Lung (tissue), 12 donors: ENCODE measurements around the gene HSBP1L1. TPM values are rescaled to one million over a fixed set of nuclear protein-coding genes. Genes with fewer than 3 reads are reported as not detected.

Experiments used
- ATAC-seq: fragments of 200-7000 bp; cut with Tn5 transposase; one replicate; pipeline ENCODE4 v1.9.1; 2020; ENCODE audit warnings: moderate number of reproducible peaks; ENCODE audit not compliant: insufficient read depth, low FRiP score
- DNase-seq, 3 donors: peaks; one replicate each; pipeline ENCODE4 v3.0.0-alpha.2; 2013 to 2017
- H3K27ac ChIP-seq, 2 donors: one replicate each; pipeline ENCODE4 v1.5.1; 2013; ENCODE audit warnings: mild to moderate bottlenecking in 2 of 2, moderate library complexity in 2 of 2, control low read depth in 1 of 2, inconsistent platforms in 1 of 2, low read depth in 1 of 2, low read length in 1 of 2
- H3K27me3 ChIP-seq, 3 donors: one replicate each; pipeline ENCODE4 v1.5.1; 2013; ENCODE audit warnings: low read length in 2 of 3; ENCODE audit not compliant: control insufficient read depth in 3 of 3, insufficient read depth in 3 of 3
- H3K36me3 ChIP-seq, 4 donors: one replicate each; pipeline ENCODE4 v1.5.1; 2013; ENCODE audit warnings: low read length in 4 of 4, mild to moderate bottlenecking in 1 of 4, moderate library complexity in 1 of 4; ENCODE audit not compliant: control insufficient read depth in 4 of 4, insufficient read depth in 4 of 4
- H3K4me1 ChIP-seq, 5 donors: one replicate each; pipeline ENCODE4 v1.5.1; 2013; ENCODE audit warnings: low read length in 5 of 5, mild to moderate bottlenecking in 2 of 5, moderate library complexity in 1 of 5; ENCODE audit not compliant: control insufficient read depth in 5 of 5, insufficient read depth in 5 of 5
- H3K4me3 ChIP-seq: one replicate; pipeline ENCODE4 v1.5.1; 2013; ENCODE audit warnings: mild to moderate bottlenecking, control low read depth, moderate library complexity
- H3K9ac ChIP-seq, 2 donors: one replicate each; pipeline ENCODE4 v1.5.1; 2013; ENCODE audit warnings: low read length in 2 of 2, control low read depth in 1 of 2; ENCODE audit not compliant: insufficient read depth in 1 of 2
- H3K9me3 ChIP-seq, 4 donors: one replicate each; pipeline ENCODE4 v1.5.1; 2013; ENCODE audit warnings: low read length in 3 of 4, mild to moderate bottlenecking in 1 of 4, moderate library complexity in 1 of 4; ENCODE audit not compliant: control insufficient read depth in 4 of 4, insufficient read depth in 3 of 4
- WGBS, 2 donors: extraction: QIAGEN DNeasy Blood & Tissue Kit; methylation state at CpG; one replicate each; pipeline ENCODE4 v1.1.7; 2013; 5-methylcytosine and 5-hydroxymethylcytosine counted together
- polyA plus RNA-seq, 2 donors: library from polyadenylated mRNA; stranded (reverse); fragments of 200-250 nt; gene quantifications; one replicate each; pipeline ENCODE4 v1.2.1, GENCODE V29; 2013
- total RNA-seq, 2 donors: library from RNA; depleted of rRNA in 1 of 2; stranded (reverse); fragments of >200 nt in 1 of 2; gene quantifications; one replicate each; pipeline ENCODE4 v1.2.1, GENCODE V29; 2014 to 2021
- TF ChIP-seq, protein P1 (sequence below): IDR thresholded peaks from 2 replicates; pipeline ENCODE4 v1.5.1; 2012; ENCODE audit warnings: mild to moderate bottlenecking; ENCODE audit errors: control extremely low read depth, extremely low read depth
- donor health status: control.
- donor health status: control.
- donor health status: Bipolar disorder and iron deficiency.
- donor health status: healthy.
- donor health status: DM: yes; HTN: yes; CAD: no.

The HSBP1L1 gene
- total and polyA plus RNA-seq, 4 donors, result 23.2 to 80.9 (median 34.3) TPM

DNA sequence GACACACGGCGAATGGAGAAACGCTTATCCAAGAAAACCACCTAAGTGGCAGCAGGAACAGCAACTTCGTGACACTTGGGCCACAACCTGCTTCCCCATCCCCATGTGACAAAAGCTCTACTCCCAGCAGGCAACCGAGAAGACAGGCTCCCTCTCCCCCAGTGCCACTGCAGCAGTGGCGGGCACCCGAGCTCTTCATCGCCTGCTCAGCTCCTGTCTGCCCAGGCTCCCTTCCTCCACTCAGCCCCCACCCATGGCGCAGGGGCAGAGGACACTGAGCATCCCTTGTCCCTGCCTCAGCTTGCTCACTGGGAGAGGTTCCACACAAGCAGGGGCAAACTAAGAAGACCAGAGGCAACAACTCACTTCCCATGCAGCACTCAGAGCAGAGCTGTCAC, 35.9 kb upstream of the HSBP1L1 start:
- WGBS, 2 donors, result 98 to 99% methylated on average over 9 of the region's 9 CpGs
- no peaks in the 10 kb centered on the region for H3K27me3 ChIP-seq
- no peak overlapping the region for H3K9ac ChIP-seq
- H3K4me3 ChIP-seq, result no peak overlapping the region
- H3K27ac ChIP-seq, result no peak overlapping the region
- ATAC-seq, result no peak
- DNase-seq, result peak in 1 of 3 donors; percentile 9
- peaks cover 3 to 12% (median 7%) of the 10 kb centered on the region in 4 donors for H3K9me3 ChIP-seq
- peaks cover 0 to 23% (median 14%) of the 10 kb centered on the region in 4 donors for H3K36me3 ChIP-seq
- TF ChIP-seq, protein P1, sequence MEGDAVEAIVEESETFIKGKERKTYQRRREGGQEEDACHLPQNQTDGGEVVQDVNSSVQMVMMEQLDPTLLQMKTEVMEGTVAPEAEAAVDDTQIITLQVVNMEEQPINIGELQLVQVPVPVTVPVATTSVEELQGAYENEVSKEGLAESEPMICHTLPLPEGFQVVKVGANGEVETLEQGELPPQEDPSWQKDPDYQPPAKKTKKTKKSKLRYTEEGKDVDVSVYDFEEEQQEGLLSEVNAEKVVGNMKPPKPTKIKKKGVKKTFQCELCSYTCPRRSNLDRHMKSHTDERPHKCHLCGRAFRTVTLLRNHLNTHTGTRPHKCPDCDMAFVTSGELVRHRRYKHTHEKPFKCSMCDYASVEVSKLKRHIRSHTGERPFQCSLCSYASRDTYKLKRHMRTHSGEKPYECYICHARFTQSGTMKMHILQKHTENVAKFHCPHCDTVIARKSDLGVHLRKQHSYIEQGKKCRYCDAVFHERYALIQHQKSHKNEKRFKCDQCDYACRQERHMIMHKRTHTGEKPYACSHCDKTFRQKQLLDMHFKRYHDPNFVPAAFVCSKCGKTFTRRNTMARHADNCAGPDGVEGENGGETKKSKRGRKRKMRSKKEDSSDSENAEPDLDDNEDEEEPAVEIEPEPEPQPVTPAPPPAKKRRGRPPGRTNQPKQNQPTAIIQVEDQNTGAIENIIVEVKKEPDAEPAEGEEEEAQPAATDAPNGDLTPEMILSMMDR, result no peak
- H3K4me1 ChIP-seq, result peaks cover 0 to 8% (median 0%) of the 10 kb centered on the region in 5 donors

DNA sequence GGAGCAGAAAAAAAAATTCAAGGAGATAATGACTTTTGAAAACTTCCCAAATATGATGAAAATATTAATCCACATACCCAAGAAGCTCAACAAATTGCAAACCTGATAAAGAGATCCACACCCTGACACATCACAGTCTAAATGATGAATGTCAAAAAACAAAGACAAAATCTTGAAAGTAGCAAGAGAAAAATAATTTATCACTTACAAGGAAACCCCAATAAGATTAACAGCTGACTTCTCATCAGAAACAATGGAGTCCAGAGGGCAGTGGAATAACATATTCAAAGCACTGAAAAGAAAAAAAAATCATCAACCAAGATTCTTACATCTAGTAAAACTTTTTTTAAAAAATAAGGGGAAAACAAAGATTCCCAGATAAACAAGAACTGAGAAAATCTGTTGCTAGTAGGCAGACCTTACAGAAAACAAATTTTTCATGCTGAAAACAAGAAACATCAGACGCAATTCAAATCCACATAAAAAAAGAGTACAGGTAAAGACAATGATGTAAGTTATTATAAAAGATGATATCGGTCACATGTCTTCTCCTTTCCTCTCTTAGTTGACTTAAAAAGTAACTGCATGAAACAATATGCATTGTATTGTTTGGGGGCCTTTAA, 34.3 kb upstream of the HSBP1L1 start:
- peaks cover 0 to 4% (median 0%) of the 10 kb centered on the region in 5 donors for H3K4me1 ChIP-seq
- peaks cover 0 to 23% (median 19%) of the 10 kb centered on the region in 4 donors for H3K36me3 ChIP-seq
- 98 to 100% methylated on average over 2 of the region's 2 CpGs for WGBS, 2 donors
- no peaks in the 10 kb centered on the region for H3K27me3 ChIP-seq
- no peak overlapping the region for H3K4me3 ChIP-seq
- peaks cover 3 to 14% (median 10%) of the 10 kb centered on the region in 4 donors for H3K9me3 ChIP-seq
- TF ChIP-seq, protein P1, result no peak
- H3K27ac ChIP-seq, result no peak overlapping the region
- DNase-seq (no peak), ATAC-seq (no peak)
- H3K9ac ChIP-seq, result no peak overlapping the region

DNA sequence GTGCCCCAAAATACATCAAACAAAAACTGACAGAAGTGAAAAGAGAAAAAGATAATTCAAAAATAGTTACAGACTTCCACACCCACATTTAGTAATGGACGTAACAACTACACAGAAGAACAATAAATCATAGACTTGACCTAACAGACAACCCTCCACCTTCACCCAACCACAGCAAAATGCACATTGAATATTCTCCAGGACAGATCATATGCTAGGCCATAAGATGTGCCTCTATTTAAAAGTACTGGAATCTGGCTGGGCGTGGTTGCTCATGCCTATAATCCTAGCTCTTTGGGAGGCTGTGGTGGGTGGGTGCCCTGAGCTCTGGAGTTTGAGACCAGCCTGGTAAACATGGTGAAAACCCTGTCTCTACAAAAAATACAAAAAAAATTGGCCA, 33.0 kb upstream of the HSBP1L1 start:
- DNase-seq, result no peak
- Histone ChIP-seq H3K9me3 (peaks cover 3 to 16% (median 12%) of the 10 kb centered on the region in 4 donors), H3K36me3 (peaks cover 0 to 33% (median 24%) of the 10 kb centered on the region in 4 donors), H3K9ac (no peak overlapping the region), H3K4me1 (peaks cover 0 to 2% (median 0%) of the 10 kb centered on the region in 5 donors), H3K27me3 (no peaks in the 10 kb centered on the region), H3K27ac (no peak overlapping the region), H3K4me3 (no peak overlapping the region)
- ATAC-seq, result no peak
- 98 to 99% methylated on average over 2 of the region's 2 CpGs for WGBS, 2 donors
- TF ChIP-seq, protein P1, result no peak
